ENCODE results near the gene HIPK1. TPM values are rescaled to one million over a fixed set of nuclear protein-coding genes. Genes with fewer than 3 reads are reported as not detected.
"Not testable (repeated sequence)": the region's sequence is repeated elsewhere in the genome, so short reads cannot be mapped to it uniquely, and the experiment has no call there.

HIPK1 gene
- total RNA-seq, 1 donor from 2014 or later, result 41.0 TPM

DNA sequence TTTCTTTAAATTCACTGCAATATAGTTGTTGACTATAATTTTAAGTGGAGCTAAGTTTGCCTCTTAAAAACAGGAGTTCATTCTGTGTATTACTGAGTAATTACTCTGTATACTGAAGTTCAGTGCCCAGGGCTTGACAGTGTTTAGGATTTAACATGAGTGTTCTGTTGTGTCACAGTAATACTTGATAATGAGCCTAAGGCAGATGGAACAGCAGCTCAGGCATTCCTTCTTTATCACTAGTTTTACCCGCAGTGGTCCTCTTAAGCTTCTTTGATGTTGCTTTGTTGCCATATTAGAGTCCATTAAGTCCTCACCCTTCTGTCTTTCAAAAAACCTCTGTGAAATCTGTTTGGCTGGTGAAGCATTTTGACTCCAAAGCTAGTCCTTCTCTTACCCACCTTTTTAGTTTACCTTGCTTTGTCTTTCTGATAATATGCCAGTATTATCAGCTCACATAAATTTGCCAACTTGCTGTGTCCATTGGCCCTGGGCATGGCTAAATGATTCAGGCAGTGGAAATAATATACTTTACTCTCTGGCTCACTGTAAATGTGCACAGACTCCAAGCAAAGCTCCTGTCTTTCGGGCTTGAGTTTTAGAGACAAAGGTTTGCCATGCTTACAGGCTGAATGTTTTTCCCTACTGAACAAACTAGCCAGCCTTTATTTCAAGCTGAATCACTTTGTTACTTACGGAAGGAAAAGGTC is 17.7 kb downstream of the HIPK1 start:
- Mint-ChIP-seq H3K27me3 (ENCODE audit: unreplicated experiment) (no peaks in the 10 kb centered on the region), H3K4me3 (ENCODE audit: unreplicated experiment) (no peak overlapping the region)
- TF ChIP-seq, protein P1, sequence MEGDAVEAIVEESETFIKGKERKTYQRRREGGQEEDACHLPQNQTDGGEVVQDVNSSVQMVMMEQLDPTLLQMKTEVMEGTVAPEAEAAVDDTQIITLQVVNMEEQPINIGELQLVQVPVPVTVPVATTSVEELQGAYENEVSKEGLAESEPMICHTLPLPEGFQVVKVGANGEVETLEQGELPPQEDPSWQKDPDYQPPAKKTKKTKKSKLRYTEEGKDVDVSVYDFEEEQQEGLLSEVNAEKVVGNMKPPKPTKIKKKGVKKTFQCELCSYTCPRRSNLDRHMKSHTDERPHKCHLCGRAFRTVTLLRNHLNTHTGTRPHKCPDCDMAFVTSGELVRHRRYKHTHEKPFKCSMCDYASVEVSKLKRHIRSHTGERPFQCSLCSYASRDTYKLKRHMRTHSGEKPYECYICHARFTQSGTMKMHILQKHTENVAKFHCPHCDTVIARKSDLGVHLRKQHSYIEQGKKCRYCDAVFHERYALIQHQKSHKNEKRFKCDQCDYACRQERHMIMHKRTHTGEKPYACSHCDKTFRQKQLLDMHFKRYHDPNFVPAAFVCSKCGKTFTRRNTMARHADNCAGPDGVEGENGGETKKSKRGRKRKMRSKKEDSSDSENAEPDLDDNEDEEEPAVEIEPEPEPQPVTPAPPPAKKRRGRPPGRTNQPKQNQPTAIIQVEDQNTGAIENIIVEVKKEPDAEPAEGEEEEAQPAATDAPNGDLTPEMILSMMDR (IDR thresholded peaks at IDR 0.05; ENCODE audit: partially characterized antibody, unreplicated experiment), result no peak

DNA sequence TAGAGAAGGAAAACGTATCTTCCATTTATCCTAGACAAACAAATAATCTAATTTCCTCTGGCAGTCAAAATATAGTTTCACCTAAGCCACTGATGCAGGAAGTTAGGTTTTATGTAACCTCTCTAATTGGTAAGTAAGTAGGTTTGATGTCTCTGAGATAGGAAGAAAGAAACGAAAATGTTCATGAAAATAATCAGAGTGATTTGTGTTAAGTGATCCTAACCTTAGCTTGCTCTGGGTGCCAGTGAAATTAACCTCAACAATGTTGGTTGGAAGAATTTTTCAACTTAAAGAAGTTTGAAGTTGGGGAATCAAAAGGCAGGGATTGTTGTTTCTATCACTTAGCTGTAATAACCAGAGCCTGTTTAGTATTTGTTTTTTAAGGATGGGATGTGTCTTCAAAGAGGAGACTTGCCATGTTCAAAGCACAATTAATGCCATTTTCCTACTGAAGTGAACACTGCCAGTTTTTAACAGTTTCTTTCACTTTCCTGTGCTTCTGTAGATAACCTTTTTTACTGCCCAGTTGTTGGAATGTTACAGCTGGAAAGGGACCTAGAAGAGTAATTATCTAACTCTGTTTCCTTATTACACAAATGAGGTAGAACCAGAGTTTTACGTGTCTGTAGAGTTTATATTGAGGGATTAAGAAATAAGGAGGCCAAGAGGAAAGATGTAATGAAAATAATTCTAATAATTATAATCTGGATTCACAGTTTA is 18.4 kb downstream of the HIPK1 start:
- H3K36me3 Mint-ChIP-seq (ENCODE audit: unreplicated experiment), result peaks cover 8% of the 10 kb centered on the region
- no peaks in the 10 kb centered on the region for H3K4me1 Mint-ChIP-seq (ENCODE audit: low read depth, unreplicated experiment)

More for the DNA sequence above, 17.7 kb downstream of the HIPK1 start:
- no peak overlapping the region for H3K27ac Mint-ChIP-seq (ENCODE audit: unreplicated experiment)
- peaks cover 1% of the 10 kb centered on the region for H3K9me3 Mint-ChIP-seq (ENCODE audit: unreplicated experiment)
- no peaks in the 10 kb centered on the region for H3K4me1 Mint-ChIP-seq (ENCODE audit: low read depth, unreplicated experiment)
- peaks cover 8% of the 10 kb centered on the region for H3K36me3 Mint-ChIP-seq (ENCODE audit: unreplicated experiment)
- no peak for DNase-seq

DNA sequence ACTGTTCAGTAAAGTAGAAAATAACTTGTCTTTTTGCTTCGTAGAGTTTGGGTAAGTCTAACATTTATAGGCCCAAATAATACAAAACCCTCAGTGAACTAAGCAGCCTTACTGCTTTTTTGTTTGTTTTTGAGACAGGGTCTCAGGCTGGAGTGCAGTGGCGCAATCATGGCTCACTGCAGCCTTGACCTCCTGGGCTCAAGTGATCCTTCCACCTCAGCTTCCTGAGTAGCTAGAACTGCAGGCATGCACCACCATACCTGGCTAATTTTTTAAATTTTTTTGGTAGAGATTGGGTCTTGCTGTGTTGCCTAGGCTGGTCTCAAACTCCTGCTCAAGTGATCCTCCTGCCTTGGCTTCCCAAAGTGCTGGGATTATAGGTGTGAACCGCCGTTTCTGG is 19.0 kb downstream of the HIPK1 start:
- not testable (repeated sequence) for H3K36me3 Mint-ChIP-seq (ENCODE audit: unreplicated experiment); DNase-seq; H3K9me3 Mint-ChIP-seq (ENCODE audit: unreplicated experiment); H3K4me1 Mint-ChIP-seq (ENCODE audit: low read depth, unreplicated experiment); H3K27me3 Mint-ChIP-seq (ENCODE audit: unreplicated experiment); H3K4me3 Mint-ChIP-seq (ENCODE audit: unreplicated experiment); H3K27ac Mint-ChIP-seq (ENCODE audit: unreplicated experiment)

More for the DNA sequence above, 18.4 kb downstream of the HIPK1 start:
- Mint-ChIP-seq H3K27ac (ENCODE audit: unreplicated experiment) (no peak overlapping the region), H3K9me3 (ENCODE audit: unreplicated experiment) (peaks cover 1% of the 10 kb centered on the region), H3K27me3 (ENCODE audit: unreplicated experiment) (no peaks in the 10 kb centered on the region), H3K4me3 (ENCODE audit: unreplicated experiment) (no peak overlapping the region)
- no peak for DNase-seq
- TF ChIP-seq, protein P1 (IDR thresholded peaks at IDR 0.05; ENCODE audit: partially characterized antibody, unreplicated experiment), result no peak

DNA sequence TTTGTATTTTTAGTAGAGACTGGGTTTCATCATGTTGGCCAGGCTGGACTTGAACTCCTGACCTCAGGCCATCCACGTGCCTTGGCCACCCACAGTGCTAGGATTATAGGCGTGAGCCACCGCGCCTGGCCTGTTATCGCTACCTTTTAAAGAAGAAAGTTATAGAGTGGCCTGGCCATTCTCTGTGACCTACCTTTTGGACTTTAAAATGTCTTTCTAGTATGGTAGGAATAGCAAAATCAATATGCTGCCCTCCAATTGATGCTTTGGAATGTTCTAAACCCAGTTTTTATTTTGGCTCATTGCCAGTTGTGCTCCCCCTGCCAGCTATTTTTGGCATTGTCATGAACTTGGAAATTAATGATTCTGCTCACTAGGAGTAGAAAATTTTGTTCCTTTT is 19.9 kb downstream of the HIPK1 start:
- no peaks in the 10 kb centered on the region for H3K4me1 Mint-ChIP-seq (ENCODE audit: low read depth, unreplicated experiment)

DNA sequence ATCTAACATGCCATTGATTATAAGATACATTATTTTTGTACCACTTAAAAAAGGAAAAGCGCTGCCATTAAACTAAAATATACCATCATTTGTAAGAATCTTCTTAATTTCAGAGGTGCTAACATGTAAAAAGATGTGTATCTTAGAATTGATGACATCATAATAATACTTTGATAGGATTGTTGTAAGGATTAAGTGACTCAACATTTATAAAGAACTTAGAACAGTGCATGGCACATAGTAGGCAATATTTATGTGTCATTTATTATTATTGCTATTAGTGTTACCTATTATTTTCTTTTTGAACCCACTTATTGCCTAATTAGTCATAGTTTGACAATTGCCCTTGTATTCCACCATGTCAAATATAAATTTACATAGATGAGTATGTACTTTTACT is 21.8 kb downstream of the HIPK1 start:
- Mint-ChIP-seq H3K27me3 (ENCODE audit: unreplicated experiment) (no peaks in the 10 kb centered on the region), H3K4me1 (ENCODE audit: low read depth, unreplicated experiment) (no peaks in the 10 kb centered on the region), H3K4me3 (ENCODE audit: unreplicated experiment) (no peak overlapping the region), H3K9me3 (ENCODE audit: unreplicated experiment) (no peaks in the 10 kb centered on the region), H3K27ac (ENCODE audit: unreplicated experiment) (no peak overlapping the region), H3K36me3 (ENCODE audit: unreplicated experiment) (no peaks in the 10 kb centered on the region)
- no peak for DNase-seq
- TF ChIP-seq, protein P1 (IDR thresholded peaks at IDR 0.05; ENCODE audit: partially characterized antibody, unreplicated experiment), result no peak

More for the DNA sequence above, 19.9 kb downstream of the HIPK1 start:
- no peak overlapping the region for H3K4me3 Mint-ChIP-seq (ENCODE audit: unreplicated experiment)
- peaks cover 8% of the 10 kb centered on the region for H3K36me3 Mint-ChIP-seq (ENCODE audit: unreplicated experiment)
- TF ChIP-seq, protein P1 (IDR thresholded peaks at IDR 0.05; ENCODE audit: partially characterized antibody, unreplicated experiment), result no peak
- no peaks in the 10 kb centered on the region for H3K27me3 Mint-ChIP-seq (ENCODE audit: unreplicated experiment)
- H3K27ac Mint-ChIP-seq (ENCODE audit: unreplicated experiment), result no peak overlapping the region
- H3K9me3 Mint-ChIP-seq (ENCODE audit: unreplicated experiment), result peaks cover 1% of the 10 kb centered on the region
- DNase-seq, result no peak
